GM23338 (cell line): Measurements from ENCODE around the gene GPR139.

Experiments
- CREB1 ChIP-seq: fragments of 250-450 bp; sonication (Bioruptor Pico); IDR thresholded peaks from 2 replicates; pipeline ENCODE4 v1.5.0; 2020; ENCODE audit warnings: low read depth, mild to moderate bottlenecking, moderate library complexity
- CTCF ChIP-seq, 2 experiments: fragments of 200-600 bp in 1 of 2; sonication (generic) in 1 of 2; conservative IDR thresholded peaks; 2 replicates each; pipeline versions ENCODE4 v1.5.1 to v1.6.1; 2016 to 2017; ENCODE audit warnings: antibody characterized with exemption in 2 of 2, low read depth in 2 of 2, mild to moderate bottlenecking in 2 of 2, moderate library complexity in 1 of 2
- ETS1 ChIP-seq: IDR thresholded peaks from 2 replicates; pipeline ENCODE4 v1.6.1; 2016; ENCODE audit warnings: antibody characterized with exemption
- EZH2 ChIP-seq: fragments of 200-600 bp; sonication (generic); IDR thresholded peaks from one replicate; pipeline ENCODE4 v1.8.0; 2017; ENCODE audit warnings: antibody characterized with exemption, mild to moderate bottlenecking, low read depth; ENCODE audit not compliant: unreplicated experiment
- EZH2phosphoT487 ChIP-seq: fragments of 200-600 bp; sonication (generic); IDR thresholded peaks from one replicate; pipeline ENCODE4 v1.8.1; 2018; ENCODE audit warnings: antibody characterized with exemption; ENCODE audit not compliant: unreplicated experiment
- JUNB ChIP-seq: IDR thresholded peaks from one replicate; pipeline ENCODE4 v1.6.1; 2016; ENCODE audit warnings: antibody characterized with exemption; ENCODE audit not compliant: unreplicated experiment
- POLR2AphosphoS5 ChIP-seq: IDR thresholded peaks from 2 replicates; pipeline ENCODE4 v1.6.1; 2016; ENCODE audit warnings: antibody characterized with exemption, low read depth
- REST ChIP-seq: IDR thresholded peaks from one replicate; pipeline ENCODE4 v1.6.1; 2018; ENCODE audit warnings: antibody characterized with exemption; ENCODE audit not compliant: unreplicated experiment
- ZNF114 ChIP-seq: fragments of 250-450 bp; sonication (Bioruptor Pico); IDR thresholded peaks from 2 replicates; pipeline ENCODE4 v1.5.0; 2020; ENCODE audit warnings: mild to moderate bottlenecking, moderate library complexity

GRCh38 chr16:20045886-20046285, 27.8 kb downstream of the GPR139 start:
- TF ChIP-seq CTCF (conservative IDR thresholded peaks at IDR 0.05; ENCODE audit: low read depth in 2 of 2) (no peak), EZH2 (no peak), CREB1 (no peak), REST (no peak), ETS1 (no peak), ZNF114 (CRISPR knock-in tag) (no peak), POLR2AphosphoS5 (no peak), EZH2phosphoT487 (no peak), JUNB (no peak)
